Middle frontal gyrus (tissue), 1 donor: Measurements from ENCODE around the gene FCGR3A.

Source experiments
- DNase-seq: peaks from one replicate; pipeline ENCODE4 v3.0.0-alpha.2; 2015; ENCODE audit warnings: low spot score; ENCODE audit errors: extremely low spot score

The FCGR3A gene

GRCh38 chr1:161502641-161503393 lies 46.8 kb downstream of the FCGR3A start:
- no peak for DNase-seq

- no peak for DNase-seq
Observed at GRCh38 chr1:161502181-161502580, 47.4 kb downstream of the FCGR3A start.

- DNase-seq: no peak
Observed at GRCh38 chr1:161501234-161501633, 48.4 kb downstream of the FCGR3A start.

GRCh38 chr1:161499099-161500039 lies 50.2 kb downstream of the FCGR3A start:
- no peak for DNase-seq

GRCh38 chr1:161498646-161499045 lies 51.0 kb downstream of the FCGR3A start:
- DNase-seq: no peak

GRCh38 chr1:161497961-161498360 lies 51.7 kb downstream of the FCGR3A start:
- no peak for DNase-seq

- DNase-seq: no peak
Observed at GRCh38 chr1:161495490-161495889, 54.1 kb downstream of the FCGR3A start.

GRCh38 chr1:161494091-161494735 lies 55.4 kb downstream of the FCGR3A start:
- DNase-seq: no peak

GRCh38 chr1:161492827-161493226 lies 56.8 kb downstream of the FCGR3A start:
- DNase-seq: peak; percentile 35
